ENCODE results near the gene BFSP2. TPM values are rescaled to one million over a fixed set of nuclear protein-coding genes. Genes with fewer than 3 reads are reported as not detected.

Gene BFSP2
- total RNA-seq, 2 donors from 2014 or later: not detected

- H3K4me3 ChIP-seq: no peak overlapping the region
- H3K36me3 ChIP-seq: no peaks in the 10 kb centered on the region
- DNase-seq (ENCODE audit: low spot score) (no peak), ATAC-seq (ENCODE audit: insufficient number of reproducible peaks, low FRiP score, low read depth) (no peak)
- H3K9me3 ChIP-seq: no peaks in the 10 kb centered on the region
- no peak overlapping the region for H3K27ac ChIP-seq
- TF ChIP-seq CTCF (IDR thresholded peaks at IDR 0.05): no peak
- no peaks in the 10 kb centered on the region for H3K27me3 ChIP-seq (replicated peaks; ENCODE audit: insufficient read depth)
- H3K4me1 ChIP-seq (ENCODE audit: control insufficient read depth in 1 of 2, low read depth in 2 of 2): no peaks in the 10 kb centered on the region
Measured at GRCh38 chr3:133488785-133489367, 89.0 kb downstream of the BFSP2 start.

- no peak for DNase-seq (ENCODE audit: low spot score)
- no peak for ATAC-seq (ENCODE audit: insufficient number of reproducible peaks, low FRiP score, low read depth)
- no peaks in the 10 kb centered on the region for H3K27me3 ChIP-seq (replicated peaks; ENCODE audit: insufficient read depth)
Measured at GRCh38 chr3:133489466-133490085, 89.7 kb downstream of the BFSP2 start.

GRCh38 chr3:133490468-133491351 lies 90.9 kb downstream of the BFSP2 start:
- H3K4me1 ChIP-seq (ENCODE audit: control insufficient read depth in 1 of 2, low read depth in 2 of 2): no peaks in the 10 kb centered on the region
- no peaks in the 10 kb centered on the region for H3K36me3 ChIP-seq
- ATAC-seq (ENCODE audit: insufficient number of reproducible peaks, low FRiP score, low read depth) (no peak), DNase-seq (ENCODE audit: low spot score) (no peak)
- no peak for TF ChIP-seq CTCF (IDR thresholded peaks at IDR 0.05)
- H3K9me3 ChIP-seq: no peaks in the 10 kb centered on the region
- H3K27me3 ChIP-seq (replicated peaks; ENCODE audit: insufficient read depth): no peaks in the 10 kb centered on the region
- H3K4me3 ChIP-seq: no peak overlapping the region
- H3K27ac ChIP-seq: no peak overlapping the region

More at GRCh38 chr3:133489466-133490085, 89.7 kb downstream of the BFSP2 start:
- H3K4me1 ChIP-seq (ENCODE audit: control insufficient read depth in 1 of 2, low read depth in 2 of 2): no peaks in the 10 kb centered on the region
- no peak overlapping the region for H3K4me3 ChIP-seq
- TF ChIP-seq CTCF (IDR thresholded peaks at IDR 0.05): no peak
- H3K36me3 ChIP-seq: no peaks in the 10 kb centered on the region
- H3K27ac ChIP-seq: no peak overlapping the region
- no peaks in the 10 kb centered on the region for H3K9me3 ChIP-seq

- H3K9me3 ChIP-seq: no peaks in the 10 kb centered on the region
- H3K27me3 ChIP-seq (replicated peaks; ENCODE audit: insufficient read depth): no peaks in the 10 kb centered on the region
- TF ChIP-seq CTCF (IDR thresholded peaks at IDR 0.05): no peak
- no peak for ATAC-seq (ENCODE audit: insufficient number of reproducible peaks, low FRiP score, low read depth)
- no peak for DNase-seq (ENCODE audit: low spot score)
- no peaks in the 10 kb centered on the region for H3K4me1 ChIP-seq (ENCODE audit: control insufficient read depth in 1 of 2, low read depth in 2 of 2)
- H3K4me3 ChIP-seq: no peak overlapping the region
- H3K36me3 ChIP-seq: no peaks in the 10 kb centered on the region
- H3K27ac ChIP-seq: no peak overlapping the region
Measured at GRCh38 chr3:133491481-133492059, 91.7 kb downstream of the BFSP2 start.

All from thoracic aorta (tissue), 2 donors.